Activated CD4-positive, alpha-beta memory T cell treated with anti-CD3 and anti-CD28 coated beads, Interleukin-2, amount 10 ng/mL, durations not matched to agents 7 days and 5 days (primary cell): ENCODE measurements around the gene COL5A1. TPM values are rescaled to one million over a fixed set of nuclear protein-coding genes. Genes with fewer than 3 reads are reported as not detected.

Experiments
- CTCF ChIA-PET: fragments of 350-600 bp; sonication (Branson Sonifier 250); formaldehyde crosslinking; loops from one replicate; lab custom pipeline; 2021; ENCODE audit warnings: antibody characterized with exemption, inconsistent platforms; lab: Charles Lee
- POLR2A ChIA-PET: fragments of 350-600 bp; sonication (Branson Sonifier 250); formaldehyde crosslinking; loops from one replicate; lab custom pipeline; 2021; ENCODE audit warnings: antibody characterized with exemption; lab: Charles Lee
- DNase-seq: peaks from one replicate; pipeline ENCODE4 v3.0.0-alpha.2; 2020
- H3K27ac Mint-ChIP-seq: one replicate; pipeline ENCODE4 v1.8.0; 2021; ENCODE audit warnings: mild to moderate bottlenecking, mixed read lengths
- H3K27me3 Mint-ChIP-seq: one replicate; pipeline ENCODE4 v1.8.0; 2021; ENCODE audit warnings: mixed read lengths
- H3K36me3 Mint-ChIP-seq: one replicate; pipeline ENCODE4 v1.8.0; 2021; ENCODE audit warnings: low read depth, mixed read lengths
- H3K4me1 Mint-ChIP-seq: one replicate; pipeline ENCODE4 v1.8.0; 2021; ENCODE audit warnings: mixed read lengths
- H3K4me3 Mint-ChIP-seq: one replicate; pipeline ENCODE4 v1.8.0; 2021; ENCODE audit warnings: mild to moderate bottlenecking, mixed read lengths
- H3K9me3 Mint-ChIP-seq: one replicate; pipeline ENCODE4 v1.8.0; 2021; ENCODE audit warnings: mixed read lengths
- total RNA-seq, 2 experiments: library from RNA; stranded (reverse); gene quantifications; one replicate each; pipeline ENCODE4 v1.2.3, GENCODE V29; 2021

COL5A1 gene
- total RNA-seq, 2 experiments from 2014 or later, result 0.10 to 0.13 TPM

GRCh38 chr9:134616341-134616740 lies 25.3 kb upstream of the COL5A1 start:
- H3K36me3 Mint-ChIP-seq, result no peaks in the 10 kb centered on the region
- peaks cover 11% of the 10 kb centered on the region for H3K9me3 Mint-ChIP-seq
- ChIA-PET CTCF (no interaction called here), POLR2A (no interaction called here)
- no peak overlapping the region for H3K4me3 Mint-ChIP-seq
- peaks cover 5% of the 10 kb centered on the region for H3K27me3 Mint-ChIP-seq
- no peak for DNase-seq
- no peaks in the 10 kb centered on the region for H3K4me1 Mint-ChIP-seq
- H3K27ac Mint-ChIP-seq, result no peak overlapping the region

DNA sequence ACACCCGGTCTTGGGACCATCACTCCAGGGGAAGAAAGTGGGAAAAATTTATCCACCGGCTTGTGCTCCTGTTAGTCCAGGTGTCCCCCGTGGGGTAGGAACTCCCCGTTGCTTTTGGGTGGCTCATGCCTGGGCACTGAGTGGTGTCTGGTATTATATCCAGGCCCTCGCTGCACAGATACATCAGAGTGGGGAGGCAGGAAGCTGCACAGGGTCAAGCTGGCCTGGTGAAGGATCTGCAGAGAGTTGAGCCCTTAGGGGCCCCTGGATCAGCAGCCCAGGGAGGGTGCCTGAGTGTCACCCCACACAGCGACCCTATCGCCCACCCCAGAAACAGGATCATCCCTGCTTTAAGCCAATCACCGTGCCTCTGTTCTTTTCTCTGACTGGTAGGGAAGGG lies 24.4 kb upstream of the COL5A1 start:
- ChIA-PET CTCF (no interaction called here), POLR2A (no interaction called here)
- DNase-seq, result no peak
- Mint-ChIP-seq H3K36me3 (no peaks in the 10 kb centered on the region), H3K27me3 (peaks cover 5% of the 10 kb centered on the region), H3K27ac (no peak overlapping the region), H3K4me3 (no peak overlapping the region), H3K4me1 (no peaks in the 10 kb centered on the region), H3K9me3 (peaks cover 6% of the 10 kb centered on the region)

DNA sequence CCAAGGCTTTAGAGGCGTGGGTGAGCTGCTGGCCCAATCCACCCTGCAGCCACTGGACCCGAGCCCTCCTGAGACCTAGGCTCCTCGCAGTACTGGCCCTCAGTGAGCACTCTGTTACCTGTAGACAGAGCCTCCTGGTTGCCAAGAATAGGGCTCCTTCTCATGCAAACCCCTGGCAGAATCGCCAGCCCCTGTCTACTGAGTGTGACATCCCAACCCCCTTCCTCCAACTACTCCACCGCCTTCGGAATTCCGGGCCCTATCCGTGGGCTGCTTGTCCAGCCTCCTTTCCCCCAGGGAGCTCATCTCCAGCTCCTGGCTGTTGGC lies 23.8 kb upstream of the COL5A1 start:
- ChIA-PET CTCF (no interaction called here), POLR2A (no interaction called here)
- Mint-ChIP-seq H3K9me3 (peaks cover 2% of the 10 kb centered on the region), H3K27ac (no peak overlapping the region), H3K4me1 (no peaks in the 10 kb centered on the region), H3K27me3 (peaks cover 4% of the 10 kb centered on the region), H3K36me3 (no peaks in the 10 kb centered on the region), H3K4me3 (no peak overlapping the region)
- no peak for DNase-seq

DNA sequence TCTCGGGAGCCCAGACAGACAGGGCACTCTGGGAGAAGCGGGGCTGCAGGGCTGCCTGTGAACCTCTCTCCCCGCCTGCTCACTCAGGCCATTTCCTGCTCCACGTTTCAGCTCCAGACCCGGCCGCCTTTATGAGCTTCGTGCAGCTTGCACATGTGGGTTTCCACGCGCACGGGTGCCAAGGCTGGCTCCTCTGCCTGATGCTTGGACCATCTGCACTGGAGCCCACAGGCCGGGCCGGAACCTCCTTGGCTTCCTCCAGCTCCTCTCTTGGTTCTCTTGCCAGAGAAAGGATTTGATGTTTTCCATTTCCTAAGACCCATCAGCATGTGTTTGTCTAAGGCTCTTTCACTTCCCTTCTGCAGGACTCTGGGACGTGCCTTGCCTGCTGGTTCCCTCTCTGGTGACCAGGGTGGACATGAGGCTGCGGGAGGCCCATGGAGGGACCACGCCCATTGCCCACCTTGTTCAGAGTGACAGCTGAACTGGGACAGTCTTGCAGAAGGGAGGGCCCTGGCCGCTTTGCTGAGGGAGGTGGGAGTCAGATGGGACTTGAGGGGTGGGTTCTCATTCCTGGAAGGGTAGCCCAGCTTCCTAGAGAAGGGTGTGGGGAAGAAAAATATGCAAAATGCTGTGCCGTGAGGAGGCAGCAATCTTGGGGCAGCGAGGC lies 23.3 kb upstream of the COL5A1 start:
- Mint-ChIP-seq H3K36me3 (no peaks in the 10 kb centered on the region), H3K27ac (no peak overlapping the region), H3K4me1 (no peaks in the 10 kb centered on the region), H3K27me3 (peaks cover 4% of the 10 kb centered on the region), H3K9me3 (peaks cover 2% of the 10 kb centered on the region), H3K4me3 (no peak overlapping the region)
- POLR2A ChIA-PET, result no interaction called here
- CTCF ChIA-PET, result no interaction called here
- DNase-seq, result no peak

DNA sequence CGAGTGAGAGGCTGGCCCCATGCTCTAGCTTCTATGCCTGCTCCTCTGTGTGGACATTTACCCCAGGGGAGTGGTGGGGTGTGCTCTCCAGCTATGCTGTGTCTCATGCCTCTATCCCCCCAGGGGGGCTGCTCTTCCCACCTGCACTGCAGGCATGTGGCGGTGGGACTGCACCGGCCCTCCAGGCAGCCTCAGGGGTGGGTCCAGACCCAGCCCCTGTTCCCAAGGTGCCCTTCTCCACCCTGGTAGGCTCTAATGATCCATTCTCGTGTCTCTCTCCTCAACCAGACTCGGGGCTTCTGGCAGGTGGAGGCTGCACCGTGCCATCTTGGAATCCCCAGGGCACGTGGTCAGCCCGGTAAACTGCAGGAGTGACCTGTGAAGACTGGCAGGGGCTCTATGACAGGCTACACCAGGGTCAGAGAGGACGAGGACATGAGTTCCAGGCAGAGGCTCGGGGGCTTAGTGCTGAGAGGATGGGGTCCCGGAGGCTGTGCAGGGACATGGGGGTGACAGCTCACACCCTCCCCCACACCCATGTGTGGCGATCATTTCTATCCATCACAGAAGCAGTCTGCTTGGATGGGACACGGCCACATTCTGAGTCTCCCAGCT lies 22.7 kb upstream of the COL5A1 start:
- DNase-seq, result no peak
- Mint-ChIP-seq H3K27me3 (peaks cover 4% of the 10 kb centered on the region), H3K4me1 (no peaks in the 10 kb centered on the region), H3K27ac (no peak overlapping the region), H3K4me3 (no peak overlapping the region), H3K9me3 (peaks cover 2% of the 10 kb centered on the region), H3K36me3 (no peaks in the 10 kb centered on the region)
- ChIA-PET POLR2A (no interaction called here), CTCF (no interaction called here)

- H3K36me3 Mint-ChIP-seq, result no peaks in the 10 kb centered on the region
- no peaks in the 10 kb centered on the region for H3K4me1 Mint-ChIP-seq
- H3K27me3 Mint-ChIP-seq, result peaks cover 4% of the 10 kb centered on the region
- DNase-seq, result no peak
- POLR2A ChIA-PET, result no interaction called here
- no peak overlapping the region for H3K27ac Mint-ChIP-seq
- H3K4me3 Mint-ChIP-seq, result no peak overlapping the region
- H3K9me3 Mint-ChIP-seq, result no peaks in the 10 kb centered on the region
- CTCF ChIA-PET, result no interaction called here
These were observed 22.1 kb upstream of the COL5A1 start for GRCh38 chr9:134619448-134619982.

GRCh38 chr9:134619983-134620661 lies 21.5 kb upstream of the COL5A1 start:
- Mint-ChIP-seq H3K27me3 (peaks cover 4% of the 10 kb centered on the region), H3K36me3 (no peaks in the 10 kb centered on the region), H3K4me1 (no peaks in the 10 kb centered on the region), H3K27ac (no peak overlapping the region), H3K4me3 (no peak overlapping the region), H3K9me3 (no peaks in the 10 kb centered on the region)
- no peak for DNase-seq
- ChIA-PET POLR2A (no interaction called here), CTCF (no interaction called here)

- no peaks in the 10 kb centered on the region for H3K4me1 Mint-ChIP-seq
- H3K27ac Mint-ChIP-seq, result no peak overlapping the region
- CTCF ChIA-PET, result no interaction called here
- H3K27me3 Mint-ChIP-seq, result no peaks in the 10 kb centered on the region
- H3K4me3 Mint-ChIP-seq, result no peak overlapping the region
- no peaks in the 10 kb centered on the region for H3K9me3 Mint-ChIP-seq
- DNase-seq, result no peak
- H3K36me3 Mint-ChIP-seq, result no peaks in the 10 kb centered on the region
- POLR2A ChIA-PET, result no interaction called here
These were observed 20.6 kb upstream of the COL5A1 start for GRCh38 chr9:134620751-134621557.

- CTCF ChIA-PET, result no interaction called here
- no peak overlapping the region for H3K27ac Mint-ChIP-seq
These were observed 20.0 kb upstream of the COL5A1 start for GRCh38 chr9:134621558-134622110.

GRCh38 chr9:134622896-134623257 lies 18.7 kb upstream of the COL5A1 start:
- H3K4me1 Mint-ChIP-seq, result no peaks in the 10 kb centered on the region
- no peak overlapping the region for H3K27ac Mint-ChIP-seq
- no peaks in the 10 kb centered on the region for H3K36me3 Mint-ChIP-seq
- H3K4me3 Mint-ChIP-seq, result no peak overlapping the region
- H3K9me3 Mint-ChIP-seq, result no peaks in the 10 kb centered on the region
- H3K27me3 Mint-ChIP-seq, result no peaks in the 10 kb centered on the region
- ChIA-PET CTCF (no interaction called here), POLR2A (no interaction called here)
- DNase-seq, result no peak

More at GRCh38 chr9:134621558-134622110, 20.0 kb upstream of the COL5A1 start:
- no peaks in the 10 kb centered on the region for H3K27me3 Mint-ChIP-seq
- DNase-seq, result no peak
- H3K36me3 Mint-ChIP-seq, result no peaks in the 10 kb centered on the region
- no peak overlapping the region for H3K4me3 Mint-ChIP-seq
- POLR2A ChIA-PET, result no interaction called here
- no peaks in the 10 kb centered on the region for H3K9me3 Mint-ChIP-seq
- no peaks in the 10 kb centered on the region for H3K4me1 Mint-ChIP-seq

DNA sequence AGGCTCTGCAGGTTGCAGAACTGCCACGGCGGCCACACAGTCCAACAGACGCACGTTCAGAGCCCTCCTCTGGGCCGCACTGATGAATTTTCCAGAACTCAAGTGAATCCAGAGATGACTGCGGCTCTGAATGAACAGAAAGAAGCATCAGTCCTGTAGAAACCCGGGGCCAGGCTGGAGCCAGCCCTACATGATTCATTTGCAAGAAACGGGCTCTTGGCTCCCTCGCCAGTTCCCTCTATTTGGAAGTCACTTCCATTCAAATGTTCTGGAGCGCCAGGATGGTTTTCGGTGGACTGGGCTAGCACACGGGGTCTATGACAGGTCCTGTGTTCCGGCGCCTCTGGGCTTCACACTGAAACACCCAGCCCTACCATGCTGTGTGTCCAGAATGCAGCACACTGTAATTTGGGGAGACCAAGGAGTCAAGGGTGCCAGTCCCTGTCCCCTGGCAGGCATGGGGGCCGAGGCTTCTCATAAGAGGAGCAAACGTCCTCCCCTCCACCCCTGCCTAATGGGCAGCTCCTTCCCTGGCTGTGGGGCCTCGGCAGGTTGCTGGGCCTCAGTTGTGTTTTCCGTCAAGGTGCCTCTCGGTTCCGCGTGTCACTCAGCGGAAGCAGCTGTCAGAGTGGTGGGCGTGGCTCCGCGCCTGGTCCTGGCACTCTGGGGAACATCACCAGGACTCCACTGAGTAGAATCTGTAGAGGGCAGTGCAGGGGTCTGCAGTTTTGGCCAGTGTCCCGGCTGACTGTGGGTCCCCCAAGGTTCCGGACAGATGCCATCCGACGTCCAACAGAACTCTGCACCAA lies 18.1 kb upstream of the COL5A1 start:
- H3K36me3 Mint-ChIP-seq, result no peaks in the 10 kb centered on the region
- POLR2A ChIA-PET, result no interaction called here
- H3K4me3 Mint-ChIP-seq, result no peak overlapping the region
- no peaks in the 10 kb centered on the region for H3K4me1 Mint-ChIP-seq
- H3K27me3 Mint-ChIP-seq, result no peaks in the 10 kb centered on the region
- DNase-seq, result no peak
- no peaks in the 10 kb centered on the region for H3K9me3 Mint-ChIP-seq
- no peak overlapping the region for H3K27ac Mint-ChIP-seq
- CTCF ChIA-PET, result no interaction called here

DNA sequence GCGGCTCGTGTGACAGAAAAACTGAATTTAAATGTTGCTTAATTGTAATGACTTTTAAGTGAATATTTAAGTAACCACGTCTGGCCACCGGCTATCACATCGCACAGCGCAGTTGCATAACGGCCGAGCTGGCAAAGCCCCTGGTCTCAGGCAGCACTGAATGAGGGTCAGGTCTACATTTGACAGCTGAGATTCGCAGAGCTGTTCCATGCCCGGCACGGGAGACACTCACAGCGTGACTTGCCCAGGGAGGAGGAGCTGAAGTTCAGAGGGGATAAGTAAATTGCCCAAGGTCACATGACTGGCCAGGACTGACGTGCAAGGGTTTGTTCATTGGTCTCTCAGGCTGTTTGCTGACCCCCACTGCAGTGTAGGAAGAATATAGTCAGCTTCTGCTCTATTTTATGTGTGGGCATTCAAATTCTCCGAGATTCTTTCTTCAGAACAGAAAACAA lies 17.4 kb upstream of the COL5A1 start:
- Mint-ChIP-seq H3K9me3 (no peaks in the 10 kb centered on the region), H3K36me3 (no peaks in the 10 kb centered on the region), H3K27me3 (no peaks in the 10 kb centered on the region), H3K4me1 (no peaks in the 10 kb centered on the region), H3K27ac (no peak overlapping the region), H3K4me3 (no peak overlapping the region)
- POLR2A ChIA-PET, result no interaction called here
- CTCF ChIA-PET, result no interaction called here
- no peak for DNase-seq
